ENCODE measurements around the gene C6orf118.
A peak's percentile ranks its signal among the peaks of the same experiment; 100 is the strongest.

The C6orf118 gene

DNA sequence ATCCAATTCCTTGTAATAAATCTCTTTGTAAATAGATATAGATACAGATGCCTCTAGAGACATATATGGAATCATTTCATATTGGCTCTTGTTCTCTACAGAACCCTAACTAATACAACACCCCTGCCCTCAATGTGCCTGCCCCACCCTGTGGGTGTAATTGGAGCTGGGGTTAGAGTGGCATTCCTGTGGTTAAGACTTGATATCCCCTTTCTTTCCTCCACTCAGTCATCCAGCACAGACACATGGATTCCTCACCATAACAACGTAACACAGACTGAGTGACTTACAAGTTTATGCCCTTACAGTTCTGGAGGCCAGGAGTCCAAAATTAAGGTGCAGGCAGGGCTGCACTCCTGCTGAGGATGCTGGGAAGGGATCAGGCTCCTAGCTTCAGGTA, 42.8 kb downstream of the C6orf118 start:
- H3K27ac ChIP-seq = no peak overlapping the region
- DNase-seq = no peak
- H3K9me3 ChIP-seq (ENCODE audit: severe bottlenecking) = no peaks in the 10 kb centered on the region
- H3K27me3 ChIP-seq (ENCODE audit: insufficient read depth, low read depth, severe bottlenecking) = no peaks in the 10 kb centered on the region
- TF ChIP-seq, protein P1, sequence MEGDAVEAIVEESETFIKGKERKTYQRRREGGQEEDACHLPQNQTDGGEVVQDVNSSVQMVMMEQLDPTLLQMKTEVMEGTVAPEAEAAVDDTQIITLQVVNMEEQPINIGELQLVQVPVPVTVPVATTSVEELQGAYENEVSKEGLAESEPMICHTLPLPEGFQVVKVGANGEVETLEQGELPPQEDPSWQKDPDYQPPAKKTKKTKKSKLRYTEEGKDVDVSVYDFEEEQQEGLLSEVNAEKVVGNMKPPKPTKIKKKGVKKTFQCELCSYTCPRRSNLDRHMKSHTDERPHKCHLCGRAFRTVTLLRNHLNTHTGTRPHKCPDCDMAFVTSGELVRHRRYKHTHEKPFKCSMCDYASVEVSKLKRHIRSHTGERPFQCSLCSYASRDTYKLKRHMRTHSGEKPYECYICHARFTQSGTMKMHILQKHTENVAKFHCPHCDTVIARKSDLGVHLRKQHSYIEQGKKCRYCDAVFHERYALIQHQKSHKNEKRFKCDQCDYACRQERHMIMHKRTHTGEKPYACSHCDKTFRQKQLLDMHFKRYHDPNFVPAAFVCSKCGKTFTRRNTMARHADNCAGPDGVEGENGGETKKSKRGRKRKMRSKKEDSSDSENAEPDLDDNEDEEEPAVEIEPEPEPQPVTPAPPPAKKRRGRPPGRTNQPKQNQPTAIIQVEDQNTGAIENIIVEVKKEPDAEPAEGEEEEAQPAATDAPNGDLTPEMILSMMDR (IDR thresholded peaks at IDR 0.05; ENCODE audit: low read depth, low read length) = no peak
- H3K4me3 ChIP-seq (ENCODE audit: low read depth, low read length) = no peak overlapping the region
- H3K36me3 ChIP-seq = no peaks in the 10 kb centered on the region

DNA sequence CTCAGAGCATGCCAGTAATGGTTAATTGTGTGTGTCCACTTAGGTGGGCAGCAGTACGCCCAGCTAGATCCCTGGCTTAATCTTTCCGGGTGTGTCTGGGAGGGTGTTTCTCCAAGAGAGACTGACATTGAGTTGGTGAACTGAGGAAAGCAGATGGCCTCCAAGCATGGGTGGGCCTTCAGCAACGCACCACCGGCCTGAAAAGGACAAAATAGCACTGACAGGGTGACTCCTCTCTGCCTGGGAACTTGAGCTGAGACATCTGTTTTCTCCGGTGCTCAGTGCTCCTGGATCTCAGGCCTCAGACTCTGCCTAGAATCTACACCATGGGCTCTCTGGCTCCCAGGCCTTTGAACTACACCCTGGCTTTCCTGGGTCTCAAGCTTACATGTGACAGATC, 43.2 kb downstream of the C6orf118 start:
- DNase-seq = no peak
- Histone ChIP-seq H3K4me3 (ENCODE audit: low read depth, low read length) (no peak overlapping the region), H3K36me3 (no peaks in the 10 kb centered on the region), H3K27me3 (ENCODE audit: insufficient read depth, low read depth, severe bottlenecking) (no peaks in the 10 kb centered on the region), H3K27ac (no peak overlapping the region), H3K9me3 (ENCODE audit: severe bottlenecking) (no peaks in the 10 kb centered on the region)
- TF ChIP-seq, protein P1 (IDR thresholded peaks at IDR 0.05; ENCODE audit: low read depth, low read length) = no peak

DNA sequence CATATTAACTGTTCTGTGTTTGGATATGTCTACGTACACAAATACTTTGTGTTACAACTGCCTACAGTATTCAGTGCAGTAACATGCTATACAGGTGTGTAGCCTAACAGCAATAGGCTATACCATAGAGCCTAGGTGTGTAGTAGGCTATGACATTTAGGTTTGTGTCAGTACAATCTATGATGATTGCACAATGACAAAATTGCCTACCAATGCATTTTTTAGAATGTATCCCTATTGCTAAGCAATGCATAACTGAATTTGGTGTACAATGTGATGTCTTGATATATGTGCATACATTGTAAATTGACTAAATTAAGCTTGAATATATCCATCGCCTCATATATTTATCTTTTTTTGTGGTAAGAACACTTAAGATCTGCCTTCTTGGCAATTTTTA, 48.9 kb downstream of the C6orf118 start:
- TF ChIP-seq, protein P1 (IDR thresholded peaks at IDR 0.05; ENCODE audit: low read depth, low read length) = no peak
- no peak overlapping the region for H3K27ac ChIP-seq
- no peak overlapping the region for H3K4me3 ChIP-seq (ENCODE audit: low read depth, low read length)
- DNase-seq = no peak
- no peaks in the 10 kb centered on the region for H3K9me3 ChIP-seq (ENCODE audit: severe bottlenecking)
- no peaks in the 10 kb centered on the region for H3K36me3 ChIP-seq
- H3K27me3 ChIP-seq (ENCODE audit: insufficient read depth, low read depth, severe bottlenecking) = no peaks in the 10 kb centered on the region

DNA sequence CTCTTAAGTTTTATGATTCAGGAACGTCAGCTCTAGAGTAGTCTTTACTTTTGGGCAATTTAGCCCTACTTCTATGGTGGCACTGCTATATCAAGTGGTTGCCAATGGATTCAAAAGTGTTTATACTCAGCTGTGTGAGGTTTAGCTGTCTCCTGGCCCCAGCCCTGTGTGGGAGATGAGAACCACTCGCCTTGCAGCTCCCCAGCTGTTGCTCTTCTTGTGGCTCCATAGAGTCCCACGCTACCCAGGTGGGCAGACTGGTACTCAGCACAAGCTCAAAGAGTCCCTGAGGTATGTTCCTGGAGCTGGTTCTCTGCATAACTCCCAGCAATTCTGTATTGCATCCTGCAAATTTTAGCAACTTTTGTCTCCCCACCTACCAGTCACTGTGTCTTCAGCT, 59.6 kb downstream of the C6orf118 start:
- DNase-seq = no peak
- no peaks in the 10 kb centered on the region for H3K36me3 ChIP-seq
- TF ChIP-seq, protein P1 (IDR thresholded peaks at IDR 0.05; ENCODE audit: low read depth, low read length) = no peak
- no peaks in the 10 kb centered on the region for H3K27me3 ChIP-seq (ENCODE audit: insufficient read depth, low read depth, severe bottlenecking)
- H3K27ac ChIP-seq = no peak overlapping the region
- H3K9me3 ChIP-seq (ENCODE audit: severe bottlenecking) = no peaks in the 10 kb centered on the region
- H3K4me3 ChIP-seq (ENCODE audit: low read depth, low read length) = no peak overlapping the region

DNA sequence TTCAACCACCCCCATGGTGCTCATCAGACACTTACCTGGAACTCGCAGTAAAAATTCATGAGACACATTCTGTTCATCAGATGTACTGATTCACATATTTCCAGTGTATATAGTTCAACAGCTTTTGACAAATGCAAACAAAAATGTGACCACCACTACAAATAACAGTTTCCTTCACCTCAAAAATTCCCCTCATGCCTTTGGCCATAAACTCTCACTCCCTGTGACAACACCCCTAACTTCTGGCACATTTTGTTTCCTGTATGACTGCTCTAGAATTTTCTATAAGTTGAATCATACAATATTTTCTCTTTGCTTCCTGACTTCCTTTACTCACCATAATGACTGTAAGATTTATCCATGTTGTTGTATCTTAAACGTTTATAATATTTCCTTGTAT, 63.7 kb downstream of the C6orf118 start:
- no peak overlapping the region for H3K27ac ChIP-seq
- no peaks in the 10 kb centered on the region for H3K9me3 ChIP-seq (ENCODE audit: severe bottlenecking)
- no peak for DNase-seq
- TF ChIP-seq, protein P1 (IDR thresholded peaks at IDR 0.05; ENCODE audit: low read depth, low read length) = no peak
- H3K4me3 ChIP-seq (ENCODE audit: low read depth, low read length) = no peak overlapping the region
- H3K27me3 ChIP-seq (ENCODE audit: insufficient read depth, low read depth, severe bottlenecking) = no peaks in the 10 kb centered on the region
- no peaks in the 10 kb centered on the region for H3K36me3 ChIP-seq

DNA sequence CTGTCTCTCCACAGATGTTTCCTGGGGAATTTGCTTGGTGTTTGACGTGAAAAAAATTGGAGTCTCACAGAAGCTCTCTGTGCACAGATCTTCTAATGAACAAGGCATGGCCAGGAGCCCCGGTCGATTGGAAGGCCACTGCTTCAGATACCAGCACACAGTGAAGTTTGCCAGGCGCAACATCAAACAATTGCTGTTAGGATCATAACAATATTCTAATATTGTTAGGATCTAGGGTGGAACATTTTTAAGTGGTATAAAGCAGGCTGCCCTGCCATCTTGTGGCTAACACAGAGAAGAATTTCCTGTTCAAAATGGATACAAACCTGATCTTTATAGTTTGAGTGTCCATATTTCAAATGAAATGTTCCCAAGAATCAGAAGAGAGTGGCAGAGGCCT, 64.1 kb downstream of the C6orf118 start:
- Histone ChIP-seq H3K9me3 (ENCODE audit: severe bottlenecking) (no peaks in the 10 kb centered on the region), H3K4me3 (ENCODE audit: low read depth, low read length) (no peak overlapping the region), H3K27ac (no peak overlapping the region), H3K36me3 (no peaks in the 10 kb centered on the region), H3K27me3 (ENCODE audit: insufficient read depth, low read depth, severe bottlenecking) (no peaks in the 10 kb centered on the region)
- DNase-seq = no peak
- TF ChIP-seq, protein P1 (IDR thresholded peaks at IDR 0.05; ENCODE audit: low read depth, low read length) = peak; percentile 37; the same call in 1 of the 2 replicates
